HCT116 (cell line): ENCODE measurements around the gene GHDC. TPM values are rescaled to one million over a fixed set of nuclear protein-coding genes. Genes with fewer than 3 reads are reported as not detected.
"Not testable (repeated sequence)": the region's sequence is repeated elsewhere in the genome, so short reads cannot be mapped to it uniquely, and the experiment has no call there.

Source experiments
- ATAC-seq: fragments of 200-7000 bp; cut with Tn5 transposase; 2 replicates; pipeline ENCODE4 v1.9.1; 2020; ENCODE audit warnings: mild to moderate bottlenecking, moderate library complexity
- BruUV-seq: library from RNA; stranded (reverse); fragments of 400-500 nt; replicated peaks from 2 replicates; lab custom pipeline; 2021; lab: Mats Ljungman, UMichigan
- CTCF ChIA-PET: fragments of 300-600 bp; sonication (Branson Sonifier 250); formaldehyde crosslinking; loops from one replicate; lab custom pipeline; 2021; ENCODE audit warnings: antibody characterized with exemption; lab: Charles Lee
- POLR2A ChIA-PET: fragments of 300-600, 350-600 bp; sonication (Branson Sonifier 250); formaldehyde crosslinking; loops from one replicate; lab custom pipeline; 2021; ENCODE audit warnings: antibody characterized with exemption; lab: Charles Lee
- RAD21 ChIA-PET, 2 experiments: fragments of 300-600 bp; sonication (Branson Sonifier 250); formaldehyde crosslinking; loops; one replicate each; lab custom pipeline; 2023; ENCODE audit warnings: low total read pairs in 2 of 2; ENCODE audit not compliant: uncharacterized antibody in 2 of 2, unreplicated experiment in 2 of 2, low non-redundant PET in 1 of 2; lab: Charles Lee
- DNase-seq: peaks from one replicate; pipeline ENCODE4 v3.0.0-alpha.2; 2010; ENCODE audit warnings: low read depth, low spot score
- H2AFZ ChIP-seq: fragments of 200-600 bp; shearing (Covaris generic), sonication (generic); 2 replicates; pipeline ENCODE4 v1.6.1; 2017; ENCODE audit warnings: low read depth, mixed run types, mixed read lengths, antibody characterized with exemption, low read length; ENCODE audit not compliant: poor library complexity, severe bottlenecking
- H3K27ac ChIP-seq: 2 replicates; pipeline ENCODE4 v1.5.1; 2012; ENCODE audit warnings: low read depth, low read length
- H3K27me3 ChIP-seq: fragments of 200-600 bp; sonication (generic); 2 replicates; pipeline ENCODE4 v1.6.1; 2016; ENCODE audit warnings: mixed run types, low read length, mixed read lengths; ENCODE audit not compliant: insufficient read depth
- H3K36me3 ChIP-seq, 2 experiments: fragments of 200-500 bp in 1 of 2; fragments of 200-600 bp in 1 of 2; sonication (Bioruptor generic) in 1 of 2; sonication (generic) in 1 of 2; 2 replicates each; pipeline versions ENCODE4 v1.5.1 to v1.6.1; 2014 to 2016; ENCODE audit warnings: low read length in 2 of 2, inconsistent platforms in 1 of 2, mixed read lengths in 1 of 2, mixed run types in 1 of 2; ENCODE audit not compliant: insufficient read depth in 2 of 2, control insufficient read depth in 1 of 2
- H3K4me1 ChIP-seq, 2 experiments: fragments of 200-600 bp in 1 of 2; sonication (generic) in 1 of 2; 2 replicates each; pipeline versions ENCODE4 v1.5.1 to v1.6.1; 2012 to 2017; ENCODE audit warnings: low read length in 2 of 2, inconsistent platforms in 1 of 2, mild to moderate bottlenecking in 1 of 2, mixed read lengths in 1 of 2, mixed run types in 1 of 2, moderate library complexity in 1 of 2; ENCODE audit not compliant: insufficient read depth in 2 of 2, control insufficient read depth in 1 of 2
- H3K4me2 ChIP-seq: fragments of 200-600 bp; sonication (generic); 2 replicates; pipeline ENCODE4 v1.6.1; 2017; ENCODE audit warnings: mixed run types, low read length, mixed read lengths
- H3K4me3 ChIP-seq, 2 experiments: fragments of 200-600 bp in 1 of 2; sonication (generic) in 1 of 2; replicated peaks in 1 of 2; 2 replicates each; pipeline ENCODE4 v1.5.1; 2011 to 2016; ENCODE audit warnings: low read length in 2 of 2, control low read depth in 1 of 2, low read depth in 1 of 2, mild to moderate bottlenecking in 1 of 2, mixed read lengths in 1 of 2, mixed run types in 1 of 2
- H3K79me2 ChIP-seq: fragments of 200-600 bp; sonication (generic); 2 replicates; pipeline ENCODE4 v1.6.1; 2017; ENCODE audit warnings: mild to moderate bottlenecking, mixed run types, low read length, moderate library complexity, mixed read lengths; ENCODE audit not compliant: insufficient read depth
- H3K9ac ChIP-seq: fragments of 200-600 bp; sonication (generic); 2 replicates; pipeline ENCODE4 v1.6.1; 2016; ENCODE audit warnings: low read length, mixed read lengths
- H3K9me2 ChIP-seq: fragments of 200-600 bp; sonication (generic), shearing (Covaris generic); 2 replicates; pipeline ENCODE4 v1.6.1; 2017; ENCODE audit warnings: mixed run types, mild to moderate bottlenecking, moderate library complexity; ENCODE audit not compliant: insufficient read depth
- H3K9me3 ChIP-seq, 2 experiments: fragments of 200-500 bp in 1 of 2; fragments of 200-600 bp in 1 of 2; sonication (Bioruptor generic) in 1 of 2; sonication (generic) in 1 of 2; 2 replicates each; pipeline ENCODE4 v1.6.1; 2014 to 2017; ENCODE audit warnings: low read length in 2 of 2, mixed read lengths in 2 of 2, inconsistent platforms in 1 of 2, low read depth in 1 of 2, mild to moderate bottlenecking in 1 of 2, mixed run types in 1 of 2, moderate library complexity in 1 of 2; ENCODE audit not compliant: control insufficient read depth in 1 of 2, insufficient read depth in 1 of 2
- H4K20me1 ChIP-seq: fragments of 200-600 bp; sonication (generic), shearing (Covaris generic); 2 replicates; pipeline ENCODE4 v1.6.1; 2017; ENCODE audit warnings: mixed run types, mild to moderate bottlenecking, moderate library complexity; ENCODE audit not compliant: insufficient read depth
- ELF1 ChIP-seq: IDR thresholded peaks from 2 replicates; pipeline ENCODE4 v1.6.1; 2012; ENCODE audit warnings: low read depth, borderline replicate concordance
- EZH2 ChIP-seq: fragments of 200-600 bp; sonication (generic); IDR thresholded peaks from 2 replicates; pipeline ENCODE4 v1.6.1; 2017; ENCODE audit warnings: antibody characterized with exemption, mixed run types
- EZH2phosphoT487 ChIP-seq: fragments of 200-600 bp; IDR thresholded peaks from 2 replicates; pipeline ENCODE4 v1.6.1; 2018; ENCODE audit warnings: antibody characterized with exemption, borderline replicate concordance
- FOSL1 ChIP-seq: IDR thresholded peaks from 2 replicates; pipeline ENCODE4 v1.6.1; 2012; ENCODE audit warnings: low read depth
- JUND ChIP-seq: IDR thresholded peaks from 2 replicates; pipeline ENCODE4 v1.6.1; 2012
- POLR2A ChIP-seq: IDR thresholded peaks from 2 replicates; pipeline ENCODE4 v1.7.0; 2011; ENCODE audit warnings: borderline replicate concordance; ENCODE audit not compliant: insufficient read depth, insufficient read length; ENCODE audit errors: extremely low read depth
- POLR2AphosphoS5 ChIP-seq: IDR thresholded peaks from 2 replicates; pipeline ENCODE4 v1.6.1; 2011; ENCODE audit warnings: mild to moderate bottlenecking, low read depth, low read length, moderate library complexity
- SP1 ChIP-seq: IDR thresholded peaks from 2 replicates; pipeline ENCODE4 v1.6.1; 2012; ENCODE audit warnings: low read depth
- ZFX ChIP-seq: fragments of 450-650 bp; IDR thresholded peaks from 2 replicates; pipeline ENCODE4 v1.6.1; 2017
- intact Hi-C: fragments of 100-400 bp; cut with micrococcal nuclease; formaldehyde crosslinking; loops from 2 replicates; pipeline ENCODE4 v1.10.0; 2022
- total RNA-seq: library from RNA; stranded (reverse); gene quantifications from one replicate; pipeline ENCODE4 v1.2.1, GENCODE V29; 2021; ENCODE audit not compliant: unreplicated experiment
- TF ChIP-seq, protein P1 (sequence below): IDR thresholded peaks from 2 replicates; pipeline ENCODE4 v1.6.1; 2011; ENCODE audit warnings: mild to moderate bottlenecking, low read length, moderate library complexity; ENCODE audit not compliant: insufficient replicate concordance; ENCODE audit errors: extremely low read depth
- TF ChIP-seq, protein P2 (sequence below): IDR thresholded peaks from 2 replicates; pipeline ENCODE4 v1.6.1; 2012; ENCODE audit warnings: low read depth

GHDC gene
- total RNA-seq, 1 experiment from 2014 or later: 13.2 TPM

DNA sequence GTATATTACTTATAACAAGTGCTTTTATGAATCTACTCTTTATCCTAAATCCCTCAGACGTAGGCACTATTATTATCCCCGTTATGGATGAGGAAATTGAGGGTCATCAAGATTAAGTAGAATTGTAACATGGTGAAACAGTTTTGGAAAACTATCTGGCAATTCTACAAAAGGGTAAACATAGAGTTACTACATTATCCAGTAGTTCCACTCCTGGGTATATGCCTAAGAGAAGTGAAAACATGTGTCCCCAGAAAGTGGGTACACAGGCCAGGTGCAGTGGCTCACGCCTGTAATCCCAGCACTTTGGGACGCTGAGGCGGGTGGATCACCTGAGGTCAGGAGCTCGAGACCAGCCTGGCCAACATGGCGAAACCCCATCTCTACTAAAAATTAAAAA is 45.3 kb upstream of the GHDC start:
- H3K36me3 ChIP-seq, ATAC-seq, H3K9me3 ChIP-seq, DNase-seq, H3K4me2 ChIP-seq, H3K9ac ChIP-seq, H3K4me3 ChIP-seq, RAD21 ChIA-PET, H3K79me2 ChIP-seq, H2AFZ ChIP-seq, BruUV-seq, H3K9me2 ChIP-seq, H3K4me1 ChIP-seq, H3K27ac ChIP-seq, H3K27me3 ChIP-seq, CTCF ChIA-PET, H4K20me1 ChIP-seq, POLR2A ChIA-PET, intact Hi-C loops: not testable (repeated sequence)

DNA sequence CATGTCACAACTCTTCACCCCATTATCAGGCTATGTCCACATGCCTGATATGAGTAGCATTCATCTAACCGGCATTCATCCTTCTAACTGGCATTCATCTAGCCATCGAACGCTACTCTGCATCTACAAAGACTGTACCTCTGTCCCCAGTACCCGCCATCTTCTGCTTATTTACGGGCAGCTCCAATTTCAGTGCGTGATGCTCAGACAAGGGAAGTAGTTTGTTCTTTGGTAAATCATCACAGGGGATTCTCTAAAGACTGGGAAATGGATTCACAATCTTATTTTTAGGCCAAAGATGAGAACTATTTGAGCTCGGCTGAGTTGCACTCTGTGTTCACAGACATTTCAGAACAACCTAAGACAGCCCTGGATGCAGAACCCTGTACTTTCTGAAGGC is 42.5 kb upstream of the GHDC start:
- Histone ChIP-seq H2AFZ (no peak overlapping the region), H3K27me3 (no peaks in the 10 kb centered on the region), H3K4me2 (no peak overlapping the region), H3K79me2 (no peaks in the 10 kb centered on the region), H4K20me1 (no peaks in the 10 kb centered on the region), H3K36me3 (no peaks in the 10 kb centered on the region), H3K4me1 (no peaks in the 10 kb centered on the region), H3K9me3 (no peaks in the 10 kb centered on the region), H3K9ac (no peak overlapping the region), H3K27ac (no peak overlapping the region), H3K4me3 (no peak overlapping the region), H3K9me2 (no peaks in the 10 kb centered on the region)
- ChIA-PET POLR2A (no interaction called here), CTCF (interaction anchor here (1.3 kb wide), 1 partner anchor 15 kb away, joined by 7 read pairs; no protein-coding TSS in a partner anchor), RAD21 (no interaction called here)
- ATAC-seq (no peak), DNase-seq (no peak)
- intact Hi-C loops: no loop called here
- no TSS peak for BruUV-seq
- TF ChIP-seq POLR2A (no peak), POLR2AphosphoS5 (no peak), EZH2 (no peak), SP1 (no peak), EZH2phosphoT487 (no peak), JUND (no peak), FOSL1 (no peak), ZFX (no peak), ELF1 (no peak)
- TF ChIP-seq, protein P1, sequence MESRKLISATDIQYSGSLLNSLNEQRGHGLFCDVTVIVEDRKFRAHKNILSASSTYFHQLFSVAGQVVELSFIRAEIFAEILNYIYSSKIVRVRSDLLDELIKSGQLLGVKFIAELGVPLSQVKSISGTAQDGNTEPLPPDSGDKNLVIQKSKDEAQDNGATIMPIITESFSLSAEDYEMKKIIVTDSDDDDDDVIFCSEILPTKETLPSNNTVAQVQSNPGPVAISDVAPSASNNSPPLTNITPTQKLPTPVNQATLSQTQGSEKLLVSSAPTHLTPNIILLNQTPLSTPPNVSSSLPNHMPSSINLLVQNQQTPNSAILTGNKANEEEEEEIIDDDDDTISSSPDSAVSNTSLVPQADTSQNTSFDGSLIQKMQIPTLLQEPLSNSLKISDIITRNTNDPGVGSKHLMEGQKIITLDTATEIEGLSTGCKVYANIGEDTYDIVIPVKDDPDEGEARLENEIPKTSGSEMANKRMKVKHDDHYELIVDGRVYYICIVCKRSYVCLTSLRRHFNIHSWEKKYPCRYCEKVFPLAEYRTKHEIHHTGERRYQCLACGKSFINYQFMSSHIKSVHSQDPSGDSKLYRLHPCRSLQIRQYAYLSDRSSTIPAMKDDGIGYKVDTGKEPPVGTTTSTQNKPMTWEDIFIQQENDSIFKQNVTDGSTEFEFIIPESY: no peak
- TF ChIP-seq, protein P2, sequence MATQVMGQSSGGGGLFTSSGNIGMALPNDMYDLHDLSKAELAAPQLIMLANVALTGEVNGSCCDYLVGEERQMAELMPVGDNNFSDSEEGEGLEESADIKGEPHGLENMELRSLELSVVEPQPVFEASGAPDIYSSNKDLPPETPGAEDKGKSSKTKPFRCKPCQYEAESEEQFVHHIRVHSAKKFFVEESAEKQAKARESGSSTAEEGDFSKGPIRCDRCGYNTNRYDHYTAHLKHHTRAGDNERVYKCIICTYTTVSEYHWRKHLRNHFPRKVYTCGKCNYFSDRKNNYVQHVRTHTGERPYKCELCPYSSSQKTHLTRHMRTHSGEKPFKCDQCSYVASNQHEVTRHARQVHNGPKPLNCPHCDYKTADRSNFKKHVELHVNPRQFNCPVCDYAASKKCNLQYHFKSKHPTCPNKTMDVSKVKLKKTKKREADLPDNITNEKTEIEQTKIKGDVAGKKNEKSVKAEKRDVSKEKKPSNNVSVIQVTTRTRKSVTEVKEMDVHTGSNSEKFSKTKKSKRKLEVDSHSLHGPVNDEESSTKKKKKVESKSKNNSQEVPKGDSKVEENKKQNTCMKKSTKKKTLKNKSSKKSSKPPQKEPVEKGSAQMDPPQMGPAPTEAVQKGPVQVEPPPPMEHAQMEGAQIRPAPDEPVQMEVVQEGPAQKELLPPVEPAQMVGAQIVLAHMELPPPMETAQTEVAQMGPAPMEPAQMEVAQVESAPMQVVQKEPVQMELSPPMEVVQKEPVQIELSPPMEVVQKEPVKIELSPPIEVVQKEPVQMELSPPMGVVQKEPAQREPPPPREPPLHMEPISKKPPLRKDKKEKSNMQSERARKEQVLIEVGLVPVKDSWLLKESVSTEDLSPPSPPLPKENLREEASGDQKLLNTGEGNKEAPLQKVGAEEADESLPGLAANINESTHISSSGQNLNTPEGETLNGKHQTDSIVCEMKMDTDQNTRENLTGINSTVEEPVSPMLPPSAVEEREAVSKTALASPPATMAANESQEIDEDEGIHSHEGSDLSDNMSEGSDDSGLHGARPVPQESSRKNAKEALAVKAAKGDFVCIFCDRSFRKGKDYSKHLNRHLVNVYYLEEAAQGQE: no peak
